Endothelial cell of umbilical vein (primary cell): ENCODE measurements around the gene CADPS. TPM values are rescaled to one million over a fixed set of nuclear protein-coding genes. Genes with fewer than 3 reads are reported as not detected.

Source experiments
- BruUV-seq: library from RNA; stranded (reverse); fragments of 400-500 nt; replicated peaks from 2 replicates; lab custom pipeline; 2021; lab: Mats Ljungman, UMichigan
- CTCF ChIA-PET: fragments of 300-600, 350-600 bp; sonication (Branson Sonifier 250); formaldehyde crosslinking; loops from one replicate; lab custom pipeline; 2021; ENCODE audit warnings: antibody characterized with exemption, inconsistent platforms; lab: Charles Lee
- POLR2A ChIA-PET: fragments of 300-600, 350-600 bp; sonication (Branson Sonifier 250); formaldehyde crosslinking; loops from one replicate; lab custom pipeline; 2021; ENCODE audit warnings: antibody characterized with exemption, inconsistent platforms; lab: Charles Lee
- DNase-seq: peaks from one replicate; pipeline ENCODE4 v3.0.0-alpha.2; 2011; ENCODE audit warnings: low read depth, low spot score
- FAIRE-seq: peaks from 2 replicates; lab custom pipeline; 2011; peaks lifted over from hg19 to GRCh38; lab: Jason Lieb, UNC
- H2AFZ ChIP-seq: 2 replicates; pipeline ENCODE4 v1.6.0; 2012; ENCODE audit warnings: low read depth, low read length, control low read depth, inconsistent platforms
- H3K27ac ChIP-seq: 2 replicates; pipeline ENCODE4 v1.5.1; 2011; ENCODE audit warnings: low read depth, mild to moderate bottlenecking, control low read depth, low read length, moderate library complexity; ENCODE audit not compliant: insufficient read depth
- H3K27me3 ChIP-seq, 2 experiments: 2 replicates each; pipeline versions ENCODE4 v1.6.0 to v1.6.1; 2011; ENCODE audit warnings: low read length in 2 of 2, mixed read lengths in 1 of 2; ENCODE audit not compliant: control insufficient read depth in 2 of 2, insufficient read depth in 2 of 2
- H3K36me3 ChIP-seq, 2 experiments: 2 replicates in 1 of 2; 3 replicates in 1 of 2; pipeline ENCODE4 v1.5.1; 2011; ENCODE audit warnings: low read length in 2 of 2, mild to moderate bottlenecking in 1 of 2, moderate library complexity in 1 of 2; ENCODE audit not compliant: control insufficient read depth in 2 of 2, insufficient read depth in 2 of 2; ENCODE audit errors: extremely low read depth in 1 of 2
- H3K4me1 ChIP-seq: 3 replicates; pipeline ENCODE4 v1.5.1; 2011; ENCODE audit warnings: mild to moderate bottlenecking, low read length; ENCODE audit not compliant: control insufficient read depth, insufficient read depth; ENCODE audit errors: extremely low read depth
- H3K4me2 ChIP-seq: 2 replicates; pipeline ENCODE4 v1.6.1; 2011; ENCODE audit warnings: low read length, control low read depth, mixed read lengths; ENCODE audit not compliant: insufficient read depth
- H3K4me3 ChIP-seq, 3 experiments: fragments of 200-600 bp in 1 of 3; sonication (generic), shearing (Covaris generic) in 1 of 3; replicated peaks in 1 of 3; 2 replicates each; pipeline ENCODE4 v1.5.1; 2011 to 2016; ENCODE audit warnings: control low read depth in 3 of 3, low read length in 3 of 3, mild to moderate bottlenecking in 2 of 3, inconsistent platforms in 1 of 3, low read depth in 1 of 3, moderate library complexity in 1 of 3; ENCODE audit not compliant: insufficient read depth in 1 of 3
- H3K79me2 ChIP-seq: 2 replicates; pipeline ENCODE4 v1.6.0; 2012; ENCODE audit warnings: low read length, inconsistent platforms; ENCODE audit not compliant: control insufficient read depth, insufficient read depth
- H3K9ac ChIP-seq: replicated peaks from 2 replicates; pipeline ENCODE3; 2011; ENCODE audit warnings: low read length, control low read depth; ENCODE audit not compliant: insufficient read depth; ENCODE audit errors: extremely low read depth
- H3K9me1 ChIP-seq: replicated peaks from 3 replicates; pipeline ENCODE4 v1.6.0; 2011; ENCODE audit warnings: mild to moderate bottlenecking, low read length; ENCODE audit not compliant: control insufficient read depth, insufficient read depth; ENCODE audit errors: extremely low read depth
- H3K9me3 ChIP-seq: replicated peaks from 2 replicates; pipeline ENCODE4 v1.5.1; 2012; ENCODE audit warnings: low read length, inconsistent platforms; ENCODE audit not compliant: control insufficient read depth, insufficient read depth
- H4K20me1 ChIP-seq: replicated peaks from 2 replicates; pipeline ENCODE3; 2011; ENCODE audit warnings: mild to moderate bottlenecking, low read length; ENCODE audit not compliant: control insufficient read depth, insufficient read depth; ENCODE audit errors: extremely low read depth
- CTCF ChIP-seq, 2 donors: IDR thresholded peaks; 1 replicate in 1 of 2; 2 replicates in 1 of 2; pipeline ENCODE4 v1.5.1; 2011; ENCODE audit warnings: low read length in 2 of 2, mild to moderate bottlenecking in 2 of 2, moderate library complexity in 2 of 2, control low read depth in 1 of 2, inconsistent platforms in 1 of 2, low read depth in 1 of 2; ENCODE audit not compliant: insufficient read depth in 1 of 2; ENCODE audit errors: extremely low read depth in 1 of 2
- EZH2 ChIP-seq: IDR thresholded peaks from 2 replicates; pipeline ENCODE4 v1.6.1; 2012; ENCODE audit warnings: borderline replicate concordance, low read depth, mild to moderate bottlenecking, moderate library complexity, low read length, inconsistent platforms; ENCODE audit not compliant: severe bottlenecking
- FOS ChIP-seq: IDR thresholded peaks from 2 replicates; pipeline ENCODE4 v1.6.1; 2011; ENCODE audit warnings: mild to moderate bottlenecking, low read length, moderate library complexity, borderline replicate concordance; ENCODE audit not compliant: insufficient read depth
- GATA2 ChIP-seq: IDR thresholded peaks from 2 replicates; pipeline ENCODE4 v1.7.0; 2011; ENCODE audit warnings: low read depth, mild to moderate bottlenecking, moderate library complexity, mixed read lengths, low read length; ENCODE audit not compliant: insufficient read length, insufficient read depth
- JUN ChIP-seq: IDR thresholded peaks from 2 replicates; pipeline ENCODE4 v1.6.1; 2011; ENCODE audit warnings: borderline replicate concordance, low read depth; ENCODE audit not compliant: insufficient read length, insufficient read depth
- MAX ChIP-seq: IDR thresholded peaks from 2 replicates; pipeline ENCODE4 v1.6.1; 2011; ENCODE audit not compliant: insufficient read depth, insufficient read length
- MYC ChIP-seq: IDR thresholded peaks from one replicate; pipeline ENCODE4 v1.6.1; 2011; ENCODE audit warnings: mild to moderate bottlenecking, low read depth, low read length
- POLR2A ChIP-seq: IDR thresholded peaks from 2 replicates; pipeline ENCODE4 v1.6.1; 2012; ENCODE audit warnings: low read depth, mild to moderate bottlenecking, control low read depth, low read length
- POLR2AphosphoS5 ChIP-seq: IDR thresholded peaks from 2 replicates; pipeline ENCODE4 v1.6.1; 2012; ENCODE audit warnings: low read depth, mild to moderate bottlenecking, control low read depth, low read length, moderate library complexity; ENCODE audit not compliant: insufficient read depth
- dilution Hi-C: fragments of 300-500 bp; cut with MboI; formaldehyde crosslinking; loops from one replicate; pipeline ENCODE4 v1.15.0; 2019; ENCODE audit warnings: low sequenced_read_pairs; ENCODE audit not compliant: extremely low pct_ligation_motif_present
- intact Hi-C: fragments of 100-400 bp; cut with micrococcal nuclease; formaldehyde crosslinking; loops from one replicate; pipeline ENCODE4 v1.10.0; 2022
- polyA plus RNA-seq, 4 experiments: library from polyadenylated mRNA; depleted of rRNA in 3 of 4; stranded (reverse) in 3 of 4; unstranded in 1 of 4; fragments of >200 nt; gene quantifications; 2 replicates each; pipeline versions ENCODE4 v1.2.1 to v1.2.3, GENCODE V29; 2011 to 2012; ENCODE audit warnings: missing spikeins in 1 of 4
- total RNA-seq: library from RNA; stranded (reverse); gene quantifications from 2 replicates; pipeline ENCODE4 v1.2.3, GENCODE V29; 2021

CADPS gene
- total and polyA plus RNA-seq, 2 donors (not counting 3 experiments of a cell fraction or from before 2014, with no cell fraction given) = not detected

- H3K79me2 ChIP-seq = no peaks in the 10 kb centered on the region
- H3K27ac ChIP-seq = no peak overlapping the region
- no peaks in the 10 kb centered on the region for H3K9me3 ChIP-seq
- TF ChIP-seq FOS = no peak
- TF ChIP-seq CTCF (IDR thresholded peaks at IDR 0.05; ENCODE audit: extremely low read depth in 1 of 2, insufficient read depth in 1 of 2, low read depth in 1 of 2, low read length in 2 of 2) = no peak
- TF ChIP-seq GATA2 = no peak
- no peak for TF ChIP-seq POLR2A
- no peak for TF ChIP-seq MYC
- TF ChIP-seq POLR2AphosphoS5 = no peak
- TF ChIP-seq MAX = no peak
- TF ChIP-seq EZH2 = no peak
- TF ChIP-seq JUN = no peak
- no peak overlapping the region for H3K4me2 ChIP-seq
- FAIRE-seq = no peak
- no peaks in the 10 kb centered on the region for H3K9me1 ChIP-seq
- peaks cover 7 to 14% of the 10 kb centered on the region in 2 experiments for H3K27me3 ChIP-seq
- ChIA-PET CTCF (no interaction called here), POLR2A (no interaction called here)
- dilution Hi-C loops (no loop called here), intact Hi-C loops (no loop called here)
- H3K4me1 ChIP-seq = no peaks in the 10 kb centered on the region
- no peak overlapping the region for H3K4me3 ChIP-seq
- no TSS peak for BruUV-seq
- H3K36me3 ChIP-seq = no peaks in the 10 kb centered on the region
- no peak overlapping the region for H3K9ac ChIP-seq
- DNase-seq = no peak
- H2AFZ ChIP-seq = no peak overlapping the region
- no peaks in the 10 kb centered on the region for H4K20me1 ChIP-seq
These were observed 441.8 kb downstream of the CADPS start for GRCh38 chr3:62433396-62433795.
